ENCODE results near the gene MICAL1.

The MICAL1 gene

DNA sequence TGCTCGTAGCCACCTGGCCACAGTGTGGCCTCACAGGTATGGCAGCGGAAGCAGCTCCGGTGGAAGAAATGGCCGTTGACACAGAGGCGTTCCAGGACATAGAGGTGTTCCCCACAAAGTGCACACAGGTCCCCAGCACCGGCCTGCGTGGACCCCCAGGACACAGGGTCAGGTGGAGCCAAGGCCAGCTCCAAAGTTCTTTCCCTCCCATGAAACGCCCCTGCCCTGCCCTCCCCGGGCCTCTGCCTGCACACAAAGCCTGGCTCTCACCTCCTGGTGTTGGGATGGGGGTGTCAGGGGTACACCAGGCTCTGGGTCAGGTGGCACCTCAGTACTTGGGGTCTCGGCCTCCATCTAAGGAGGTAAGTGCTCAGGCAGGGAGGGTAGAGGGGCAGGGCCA is 8.5 kb downstream of the MICAL1 start:
- no peak overlapping the region for H3K4me3 Mint-ChIP-seq
- no peak overlapping the region for H3K27ac Mint-ChIP-seq
- peaks cover 13% of the 10 kb centered on the region for H3K36me3 Mint-ChIP-seq (ENCODE audit: low read depth)
- no peaks in the 10 kb centered on the region for H3K9me3 Mint-ChIP-seq
- H3K4me1 Mint-ChIP-seq: peaks cover 7% of the 10 kb centered on the region
- TF ChIP-seq, protein P1, sequence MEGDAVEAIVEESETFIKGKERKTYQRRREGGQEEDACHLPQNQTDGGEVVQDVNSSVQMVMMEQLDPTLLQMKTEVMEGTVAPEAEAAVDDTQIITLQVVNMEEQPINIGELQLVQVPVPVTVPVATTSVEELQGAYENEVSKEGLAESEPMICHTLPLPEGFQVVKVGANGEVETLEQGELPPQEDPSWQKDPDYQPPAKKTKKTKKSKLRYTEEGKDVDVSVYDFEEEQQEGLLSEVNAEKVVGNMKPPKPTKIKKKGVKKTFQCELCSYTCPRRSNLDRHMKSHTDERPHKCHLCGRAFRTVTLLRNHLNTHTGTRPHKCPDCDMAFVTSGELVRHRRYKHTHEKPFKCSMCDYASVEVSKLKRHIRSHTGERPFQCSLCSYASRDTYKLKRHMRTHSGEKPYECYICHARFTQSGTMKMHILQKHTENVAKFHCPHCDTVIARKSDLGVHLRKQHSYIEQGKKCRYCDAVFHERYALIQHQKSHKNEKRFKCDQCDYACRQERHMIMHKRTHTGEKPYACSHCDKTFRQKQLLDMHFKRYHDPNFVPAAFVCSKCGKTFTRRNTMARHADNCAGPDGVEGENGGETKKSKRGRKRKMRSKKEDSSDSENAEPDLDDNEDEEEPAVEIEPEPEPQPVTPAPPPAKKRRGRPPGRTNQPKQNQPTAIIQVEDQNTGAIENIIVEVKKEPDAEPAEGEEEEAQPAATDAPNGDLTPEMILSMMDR (IDR thresholded peaks at IDR 0.05; ENCODE audit: unreplicated experiment in 3 of 3): no peak
- H3K27me3 Mint-ChIP-seq (ENCODE audit: low read depth): no peaks in the 10 kb centered on the region

DNA sequence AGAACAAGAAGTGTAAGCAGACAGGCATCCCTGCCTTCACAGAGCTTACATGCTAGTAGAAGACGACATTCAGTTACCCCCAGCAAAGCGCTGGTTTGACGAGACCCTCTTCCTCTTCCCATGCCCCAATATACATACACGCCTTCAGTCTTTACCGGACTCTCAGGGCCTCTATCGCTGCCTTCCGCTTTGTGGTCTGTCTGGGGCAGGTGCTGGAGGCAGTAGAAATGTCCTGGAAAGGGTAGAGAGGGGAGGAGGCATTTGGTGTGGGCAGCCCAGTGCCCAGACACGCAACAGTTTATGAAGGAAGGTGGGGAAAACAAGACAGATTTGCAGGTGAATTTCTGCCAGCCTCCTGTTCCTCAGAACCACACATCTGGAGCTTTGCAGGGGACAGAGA is 9.0 kb downstream of the MICAL1 start:
- Mint-ChIP-seq H3K27me3 (ENCODE audit: low read depth) (no peaks in the 10 kb centered on the region), H3K27ac (no peak overlapping the region), H3K9me3 (no peaks in the 10 kb centered on the region), H3K4me1 (peaks cover 12% of the 10 kb centered on the region), H3K4me3 (no peak overlapping the region), H3K36me3 (ENCODE audit: low read depth) (peaks cover 13% of the 10 kb centered on the region)
- TF ChIP-seq, protein P1 (IDR thresholded peaks at IDR 0.05; ENCODE audit: unreplicated experiment in 3 of 3): no peak

DNA sequence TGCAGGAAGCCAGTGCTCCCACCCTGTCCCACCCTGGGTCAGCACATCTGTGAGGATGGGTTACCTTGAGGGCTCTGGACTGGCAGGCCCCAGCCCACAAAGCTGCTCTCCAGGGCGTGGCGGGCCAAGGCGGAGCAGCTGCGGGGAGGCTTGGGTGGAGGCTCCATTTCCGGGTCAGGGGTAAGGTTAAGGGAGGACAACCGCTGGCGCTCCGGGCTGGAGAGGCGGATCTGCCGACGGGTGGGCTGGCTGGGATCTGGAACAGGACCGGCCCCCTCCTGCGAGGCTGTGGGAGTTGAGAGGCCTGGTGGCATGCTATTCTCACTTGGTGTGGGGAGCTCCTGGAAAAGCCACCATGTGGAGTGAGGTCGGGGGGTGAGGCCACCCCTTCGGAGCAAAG is 9.5 kb downstream of the MICAL1 start:
- peaks cover 13% of the 10 kb centered on the region for H3K36me3 Mint-ChIP-seq (ENCODE audit: low read depth)
- H3K4me1 Mint-ChIP-seq: peaks cover 16% of the 10 kb centered on the region
- no peak overlapping the region for H3K4me3 Mint-ChIP-seq
- TF ChIP-seq, protein P1 (IDR thresholded peaks at IDR 0.05; ENCODE audit: unreplicated experiment in 3 of 3): no peak
- no peaks in the 10 kb centered on the region for H3K27me3 Mint-ChIP-seq (ENCODE audit: low read depth)
- no peaks in the 10 kb centered on the region for H3K9me3 Mint-ChIP-seq
- no peak overlapping the region for H3K27ac Mint-ChIP-seq

DNA sequence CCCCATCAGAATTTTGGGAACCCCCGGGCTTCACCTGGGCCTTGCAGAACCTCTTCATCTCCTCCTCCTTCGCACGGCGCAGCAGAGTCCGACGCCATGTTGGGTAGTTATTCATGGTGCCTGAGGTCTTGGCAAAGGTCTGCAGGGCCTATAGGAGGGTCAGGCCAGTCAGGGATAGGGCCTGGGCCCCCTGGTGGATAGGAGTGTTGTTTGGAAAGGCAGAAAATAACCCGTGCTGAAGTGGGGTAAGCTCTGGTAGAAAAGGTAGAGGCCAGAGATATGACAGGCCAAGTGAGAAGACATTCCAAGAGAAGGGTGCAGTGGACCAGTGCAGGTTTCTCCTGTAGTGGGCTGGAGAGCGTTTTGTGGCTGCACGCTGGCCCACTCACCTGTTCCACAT is 10.2 kb downstream of the MICAL1 start:
- H3K9me3 Mint-ChIP-seq: no peaks in the 10 kb centered on the region
- H3K4me3 Mint-ChIP-seq: no peak overlapping the region
- peaks cover 9% of the 10 kb centered on the region for H3K36me3 Mint-ChIP-seq (ENCODE audit: low read depth)
- H3K4me1 Mint-ChIP-seq: peaks cover 12% of the 10 kb centered on the region
- H3K27ac Mint-ChIP-seq: no peak overlapping the region
- TF ChIP-seq, protein P1 (IDR thresholded peaks at IDR 0.05; ENCODE audit: unreplicated experiment in 3 of 3): no peak
- no peaks in the 10 kb centered on the region for H3K27me3 Mint-ChIP-seq (ENCODE audit: low read depth)

DNA sequence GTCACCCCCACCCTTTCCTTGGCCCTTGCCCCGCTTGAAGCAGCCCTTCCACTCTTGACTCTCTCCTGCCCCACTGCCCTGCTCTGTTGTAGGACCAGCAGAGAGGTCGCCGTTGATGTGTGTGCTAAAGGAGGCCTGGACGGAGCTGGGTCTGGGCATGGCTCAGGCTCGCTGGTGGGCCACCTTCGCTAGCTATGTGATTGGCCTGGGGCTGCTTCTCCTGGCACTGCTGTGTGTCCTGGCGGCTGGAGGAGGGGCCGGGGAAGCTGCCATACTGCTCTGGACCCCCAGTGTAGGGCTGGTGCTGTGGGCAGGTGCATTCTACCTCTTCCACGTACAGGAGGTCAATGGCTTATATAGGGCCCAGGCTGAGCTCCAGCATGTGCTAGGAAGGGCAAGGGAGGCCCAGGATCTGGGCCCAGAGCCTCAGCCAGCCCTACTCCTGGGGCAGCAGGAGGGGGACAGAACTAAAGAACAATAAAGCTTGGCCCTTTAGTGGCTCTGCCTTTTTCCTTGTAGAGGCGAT is 12.1 kb downstream of the MICAL1 start:
- Mint-ChIP-seq H3K27ac (no peak overlapping the region), H3K9me3 (no peaks in the 10 kb centered on the region), H3K36me3 (ENCODE audit: low read depth) (peaks cover 9% of the 10 kb centered on the region), H3K27me3 (ENCODE audit: low read depth) (no peaks in the 10 kb centered on the region), H3K4me1 (peaks cover 17% of the 10 kb centered on the region), H3K4me3 (peak overlapping the region in 2 of 3 experiments; percentile 97 to 98)
- TF ChIP-seq, protein P1 (IDR thresholded peaks at IDR 0.05; ENCODE audit: unreplicated experiment in 3 of 3): no peak

DNA sequence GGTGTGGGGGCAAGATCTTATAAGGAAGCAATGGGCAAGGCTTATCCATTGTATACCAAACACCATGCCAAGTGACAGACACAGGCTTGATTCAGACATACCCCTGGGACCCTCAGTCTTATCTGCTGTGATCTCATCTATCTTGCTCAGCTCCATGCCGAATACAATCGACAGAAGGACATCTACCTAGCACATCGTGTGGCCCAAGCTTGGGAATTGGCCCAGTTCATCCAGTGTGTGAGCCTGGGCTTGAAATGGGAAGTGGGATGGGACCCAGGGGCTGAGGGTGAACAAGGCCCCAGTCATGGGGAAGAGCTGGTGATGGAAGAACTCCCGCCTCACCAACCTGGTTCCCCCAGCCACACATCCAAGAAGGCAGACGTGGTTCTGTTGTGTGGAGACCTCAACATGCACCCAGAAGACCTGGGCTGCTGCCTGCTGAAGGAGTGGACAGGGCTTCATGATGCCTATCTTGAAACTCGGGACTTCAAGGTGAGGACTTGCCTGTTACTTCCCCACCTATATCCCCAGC is 13.1 kb downstream of the MICAL1 start:
- H3K36me3 Mint-ChIP-seq (ENCODE audit: low read depth): peaks cover 9% of the 10 kb centered on the region
- no peaks in the 10 kb centered on the region for H3K27me3 Mint-ChIP-seq (ENCODE audit: low read depth)
- no peak overlapping the region for H3K27ac Mint-ChIP-seq
- H3K4me3 Mint-ChIP-seq: peak overlapping the region; percentile 97 to 98 (median 97)
- TF ChIP-seq, protein P1 (IDR thresholded peaks at IDR 0.05; ENCODE audit: unreplicated experiment in 3 of 3): no peak
- H3K4me1 Mint-ChIP-seq: peaks cover 17% of the 10 kb centered on the region
- no peaks in the 10 kb centered on the region for H3K9me3 Mint-ChIP-seq

Data from nephron (organoid).